Measurements from ENCODE around the gene TSPAN9.

Gene TSPAN9

DNA sequence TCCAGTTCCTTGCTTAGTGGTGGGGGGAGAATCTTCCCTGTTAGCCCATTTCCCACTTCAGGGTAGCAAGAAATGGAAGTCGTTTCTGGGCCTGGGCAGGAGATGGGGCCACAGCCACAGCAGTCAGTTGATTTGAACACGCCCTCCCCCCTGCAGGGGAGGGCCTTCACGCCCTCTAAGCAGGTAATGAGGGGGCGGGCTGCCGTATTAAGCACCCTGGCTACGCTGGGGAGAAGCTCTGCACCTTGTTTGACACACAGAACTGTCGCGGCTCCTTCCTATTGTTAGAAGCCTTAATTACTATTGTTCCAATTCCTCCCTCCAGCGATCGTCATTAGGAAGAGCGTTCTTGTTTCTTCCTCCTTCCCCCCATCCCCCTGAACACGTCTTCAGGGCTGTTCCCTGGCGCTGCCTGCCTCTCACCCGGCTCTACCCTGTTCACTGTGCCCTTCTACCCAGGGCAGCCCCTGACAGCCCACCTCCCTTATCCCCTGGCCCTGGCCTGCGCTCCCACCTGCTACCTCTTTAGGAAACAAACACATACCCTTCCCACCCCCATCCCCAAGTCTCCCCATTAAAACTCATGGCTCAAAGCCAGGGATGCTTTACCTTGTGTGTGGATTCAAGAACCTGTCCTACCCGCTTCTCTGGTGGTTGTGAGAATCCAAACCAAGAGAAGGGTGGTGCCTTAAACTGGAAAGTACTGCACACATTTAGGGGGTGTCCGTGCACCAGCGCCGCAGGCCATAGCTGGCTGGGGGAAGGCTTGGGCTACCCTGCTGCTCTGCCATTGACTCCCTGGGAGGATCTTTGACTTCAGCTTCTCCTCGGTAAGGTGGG is 137.6 kb downstream of the TSPAN9 start:
- DNase-seq, result no peak

DNA sequence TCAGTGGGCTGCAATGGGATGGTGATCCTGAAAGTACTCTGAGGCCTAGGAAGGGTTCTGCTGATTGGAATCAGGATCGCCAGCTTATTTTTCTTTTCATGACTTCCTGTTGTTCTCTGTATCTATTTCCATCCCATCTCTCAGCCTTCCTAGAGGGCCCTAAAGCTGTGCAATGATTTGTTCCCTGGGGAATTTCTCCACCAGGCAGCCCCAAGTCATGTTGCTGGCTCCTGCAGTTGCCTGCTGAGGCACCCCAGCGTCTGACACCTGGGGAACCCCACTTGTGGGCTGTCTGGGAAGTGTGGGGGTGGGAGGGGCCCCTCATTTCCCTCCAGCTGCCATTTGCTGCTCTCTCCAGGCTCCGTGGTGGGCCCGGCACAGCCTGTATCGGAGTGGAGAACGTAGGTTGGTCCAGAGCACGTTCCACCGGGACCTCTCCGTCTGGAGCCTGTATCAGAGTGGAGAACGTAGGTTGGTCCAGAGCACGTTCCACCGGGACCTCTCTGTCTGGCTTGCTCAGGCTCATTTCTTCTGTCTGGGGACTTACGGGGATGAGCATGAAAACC is 138.3 kb downstream of the TSPAN9 start:
- DNase-seq, result no peak

DNA sequence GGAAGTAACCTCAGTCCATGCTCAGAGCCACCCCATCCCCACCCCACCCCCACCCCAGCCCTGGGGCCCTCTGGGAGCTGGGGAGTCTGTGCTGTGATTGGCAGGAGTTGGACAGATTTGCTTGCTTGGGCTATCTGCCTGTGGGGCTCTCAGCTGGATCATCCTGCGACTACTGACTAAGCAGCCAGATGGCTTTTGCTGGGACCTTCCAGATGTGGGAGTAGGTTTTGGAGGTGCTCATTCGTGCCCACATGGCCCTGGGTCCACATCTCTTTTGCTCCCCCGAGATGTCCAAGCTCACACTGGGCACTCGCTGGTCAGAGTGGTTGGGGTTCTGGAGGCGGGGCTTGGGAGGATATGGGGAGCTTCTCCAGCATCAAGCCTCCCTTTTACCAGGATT is 138.9 kb downstream of the TSPAN9 start:
- no peak for DNase-seq

DNA sequence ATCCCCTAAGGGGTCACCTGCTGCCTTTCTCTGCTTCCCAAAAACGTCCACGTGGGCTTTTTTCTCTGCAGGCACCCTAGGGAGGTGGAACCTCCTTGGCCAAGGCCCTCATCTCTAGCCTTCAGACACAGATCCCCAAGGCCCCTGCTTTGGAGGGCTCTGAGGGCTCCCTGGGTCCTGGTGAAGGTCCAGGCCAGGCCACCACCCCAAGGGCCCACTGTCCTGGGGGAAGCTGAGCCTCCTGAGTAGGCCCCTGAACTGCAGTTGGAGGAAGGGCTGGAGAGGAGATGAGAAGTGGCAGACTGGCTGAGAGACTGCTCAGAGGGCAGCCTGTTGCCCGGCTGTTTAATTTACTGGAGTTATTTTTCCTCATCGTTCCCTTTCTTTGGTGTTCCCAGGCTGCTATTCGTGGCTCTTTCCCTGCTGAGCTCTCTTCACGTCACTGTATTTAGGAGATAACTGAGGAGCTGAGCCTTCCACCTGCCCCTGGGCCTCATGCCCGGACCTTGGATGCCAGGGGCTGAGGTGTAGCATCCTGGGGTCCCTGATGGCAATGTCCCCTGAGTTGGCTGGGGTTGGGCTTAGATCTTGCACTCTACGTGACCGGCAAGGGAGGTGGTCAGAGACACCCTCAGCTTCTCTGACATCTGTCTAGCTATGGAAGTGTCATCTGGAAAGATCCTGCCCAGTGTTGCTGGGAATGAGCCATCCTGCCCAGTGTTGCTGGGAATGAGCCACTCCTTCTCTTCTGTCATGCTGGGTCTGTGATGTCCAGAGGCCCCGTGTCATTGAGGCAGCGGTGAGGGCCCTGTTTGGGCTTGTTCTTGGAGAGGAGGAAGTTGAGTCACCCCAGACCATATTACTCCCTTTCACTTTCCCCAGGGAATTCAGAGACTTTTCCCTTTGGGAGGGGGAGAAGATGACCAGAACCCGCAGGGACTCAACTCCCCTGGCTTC is 139.8 kb downstream of the TSPAN9 start:
- DNase-seq, result no peak

DNA sequence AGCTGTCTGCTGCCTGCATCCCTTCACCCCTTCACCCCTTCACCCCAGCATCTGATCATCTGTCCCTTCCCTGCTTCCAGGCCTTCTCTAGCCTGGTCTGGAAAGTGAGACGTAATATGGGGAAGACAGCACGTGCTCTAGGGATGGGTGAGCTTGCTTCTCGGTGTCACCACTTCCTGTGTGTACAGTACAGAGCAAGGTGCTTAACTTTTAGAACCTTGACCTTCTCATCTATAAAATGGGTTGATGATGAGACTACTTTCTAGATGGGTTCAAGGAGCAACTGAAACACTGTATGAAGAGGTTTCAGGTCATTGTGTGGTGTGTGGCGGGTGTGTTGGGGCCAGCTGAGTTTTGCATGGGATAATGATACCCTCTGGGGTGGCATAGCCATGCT is 140.5 kb downstream of the TSPAN9 start:
- no peak for DNase-seq

DNA sequence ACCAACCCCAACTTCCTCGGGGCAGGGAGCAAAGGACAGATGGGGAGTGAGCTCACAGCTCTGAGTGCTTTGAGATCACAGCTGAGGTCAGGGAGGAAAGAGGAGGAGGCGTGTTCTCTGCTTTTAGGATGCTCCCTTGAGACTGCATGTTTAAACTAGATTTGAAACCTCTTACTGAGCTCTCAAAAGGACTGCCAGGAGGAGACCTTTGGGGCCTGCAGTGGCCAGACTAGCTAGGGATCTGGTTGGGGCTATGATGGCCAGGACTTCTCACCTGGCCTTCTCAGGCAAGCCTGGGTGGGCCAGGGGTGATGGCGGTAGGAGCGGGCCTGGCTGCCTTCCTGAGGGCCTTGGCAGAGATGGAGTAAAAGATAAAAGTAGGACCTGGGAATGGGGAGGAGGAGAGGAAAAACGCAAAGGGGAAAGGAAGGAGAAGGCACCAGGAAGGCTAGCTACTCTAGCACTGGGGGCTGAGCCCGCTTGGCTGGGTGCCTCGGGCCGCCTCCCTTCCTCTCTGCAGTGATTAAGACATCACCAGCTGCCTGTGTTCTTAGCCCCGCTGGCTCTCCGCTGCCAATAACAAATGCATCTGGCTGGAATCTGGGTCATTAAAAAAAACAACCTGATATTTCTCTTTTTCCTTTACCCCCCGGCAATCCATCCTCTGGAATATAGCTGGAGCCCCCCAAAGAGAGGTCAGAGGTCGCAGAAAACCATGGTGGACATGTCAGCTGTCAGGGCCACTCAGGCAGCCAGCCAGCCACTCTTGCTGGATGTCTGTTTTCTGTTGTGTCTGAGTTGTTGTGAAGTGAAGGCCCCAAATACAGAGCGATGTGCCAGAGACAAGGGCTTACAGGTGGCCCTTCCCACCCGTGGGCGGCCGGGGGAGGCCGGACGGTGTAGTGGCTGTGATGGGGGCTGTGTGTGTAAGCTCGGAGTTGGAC is 141.3 kb downstream of the TSPAN9 start:
- no peak for DNase-seq

DNA sequence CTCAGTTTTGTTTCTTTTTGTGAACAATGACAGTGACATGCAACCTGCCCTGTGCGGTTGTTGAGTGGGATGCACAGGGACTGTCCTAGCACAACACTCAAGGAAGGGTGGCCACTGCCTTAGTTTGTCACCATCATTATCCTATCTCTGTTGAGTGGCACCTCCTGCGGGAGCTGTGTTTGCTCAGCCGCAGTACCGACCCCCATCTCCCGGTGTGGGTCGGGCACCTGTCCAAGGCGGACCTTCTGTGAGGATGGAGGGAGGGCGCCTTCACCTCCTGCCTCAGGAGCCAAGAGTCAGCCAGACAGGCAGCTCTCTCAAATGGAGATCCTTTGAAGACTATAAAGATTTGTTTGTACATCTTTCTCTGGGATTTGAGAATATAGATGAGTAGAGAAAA is 142.1 kb downstream of the TSPAN9 start:
- no peak for DNase-seq

DNA sequence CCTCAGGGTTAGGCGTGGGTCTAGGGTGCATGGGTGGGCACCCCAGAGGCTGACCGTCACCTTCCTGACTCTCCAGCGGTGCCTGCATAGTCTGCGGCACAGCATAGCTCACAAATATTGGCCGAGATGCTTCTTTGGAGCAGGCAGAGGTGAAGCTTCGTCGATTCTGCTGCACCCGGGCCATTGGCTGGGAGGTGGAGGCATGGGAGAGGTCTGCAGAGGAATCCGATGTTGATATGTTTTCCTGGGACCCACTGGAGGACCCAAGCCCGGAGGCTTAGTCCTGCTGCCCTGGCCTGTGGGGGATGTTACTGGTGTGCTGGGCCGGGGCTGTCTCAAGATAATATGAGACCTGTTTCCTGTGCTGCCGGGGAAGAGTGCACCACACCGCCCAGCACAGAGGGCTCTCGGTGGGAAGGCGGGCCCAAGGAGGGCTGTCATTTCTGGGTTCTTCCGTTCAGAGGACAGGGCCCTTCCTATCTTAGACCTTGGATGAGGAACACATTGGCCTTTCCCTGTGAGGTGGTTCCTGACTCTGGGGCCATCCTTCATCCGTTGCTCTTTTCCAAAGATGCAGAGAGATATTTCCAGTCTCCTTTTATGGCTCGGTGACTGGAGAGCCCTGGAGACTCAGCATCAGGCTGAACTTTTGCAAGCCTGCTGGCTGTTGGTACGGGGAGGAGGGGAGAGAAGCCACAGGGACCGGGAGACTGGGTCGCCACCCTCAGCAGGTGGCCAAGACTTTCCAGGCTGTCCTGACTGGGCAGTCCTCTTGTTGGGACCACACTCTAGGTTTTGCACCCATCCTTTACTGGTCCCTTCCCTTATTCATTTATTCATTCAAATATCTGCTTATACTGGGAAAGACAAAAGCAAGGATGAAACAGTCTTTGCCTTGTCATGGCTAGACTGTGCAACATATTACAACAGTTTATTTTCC is 143.5 kb downstream of the TSPAN9 start:
- DNase-seq, result no peak

DNA sequence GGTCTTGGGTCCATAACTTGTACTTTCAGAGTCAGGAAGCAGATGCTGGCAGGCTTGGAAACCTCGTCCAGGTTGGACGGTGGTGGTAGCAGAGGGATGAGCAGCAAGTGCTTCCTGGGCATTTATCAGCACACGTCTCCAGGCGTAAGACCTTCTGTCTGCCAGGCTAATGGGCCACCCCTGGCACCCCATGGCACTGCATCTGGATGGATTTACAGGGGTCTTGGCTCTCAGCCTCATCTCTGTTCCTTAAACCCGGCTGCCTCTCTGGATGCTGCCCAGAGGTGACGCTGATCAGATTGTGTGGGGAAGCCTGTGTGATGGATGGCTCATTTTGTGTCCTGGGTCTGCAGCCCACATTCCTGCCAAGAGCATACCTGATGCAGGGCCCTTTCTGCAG is 145.1 kb downstream of the TSPAN9 start:
- no peak for DNase-seq

DNA sequence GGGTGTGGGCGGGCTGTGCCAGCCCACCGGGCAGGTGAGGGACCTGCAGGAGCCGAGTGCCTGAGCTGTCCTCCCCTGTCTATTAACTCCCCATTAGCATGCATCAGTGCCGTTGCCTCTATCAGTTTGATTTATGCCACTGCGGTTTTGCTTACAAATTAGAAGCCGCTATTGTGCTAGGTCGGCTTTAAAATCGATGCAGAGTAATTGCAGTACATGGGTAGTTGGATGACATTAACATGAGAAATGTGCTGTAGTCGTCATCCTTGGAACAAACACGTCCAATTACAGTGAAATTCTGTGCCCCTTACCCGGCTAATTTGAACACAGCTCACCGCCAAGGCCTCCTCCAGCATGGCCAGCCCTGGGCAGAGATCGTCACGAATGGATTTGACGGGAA is 145.8 kb downstream of the TSPAN9 start:
- DNase-seq, result no peak

DNA sequence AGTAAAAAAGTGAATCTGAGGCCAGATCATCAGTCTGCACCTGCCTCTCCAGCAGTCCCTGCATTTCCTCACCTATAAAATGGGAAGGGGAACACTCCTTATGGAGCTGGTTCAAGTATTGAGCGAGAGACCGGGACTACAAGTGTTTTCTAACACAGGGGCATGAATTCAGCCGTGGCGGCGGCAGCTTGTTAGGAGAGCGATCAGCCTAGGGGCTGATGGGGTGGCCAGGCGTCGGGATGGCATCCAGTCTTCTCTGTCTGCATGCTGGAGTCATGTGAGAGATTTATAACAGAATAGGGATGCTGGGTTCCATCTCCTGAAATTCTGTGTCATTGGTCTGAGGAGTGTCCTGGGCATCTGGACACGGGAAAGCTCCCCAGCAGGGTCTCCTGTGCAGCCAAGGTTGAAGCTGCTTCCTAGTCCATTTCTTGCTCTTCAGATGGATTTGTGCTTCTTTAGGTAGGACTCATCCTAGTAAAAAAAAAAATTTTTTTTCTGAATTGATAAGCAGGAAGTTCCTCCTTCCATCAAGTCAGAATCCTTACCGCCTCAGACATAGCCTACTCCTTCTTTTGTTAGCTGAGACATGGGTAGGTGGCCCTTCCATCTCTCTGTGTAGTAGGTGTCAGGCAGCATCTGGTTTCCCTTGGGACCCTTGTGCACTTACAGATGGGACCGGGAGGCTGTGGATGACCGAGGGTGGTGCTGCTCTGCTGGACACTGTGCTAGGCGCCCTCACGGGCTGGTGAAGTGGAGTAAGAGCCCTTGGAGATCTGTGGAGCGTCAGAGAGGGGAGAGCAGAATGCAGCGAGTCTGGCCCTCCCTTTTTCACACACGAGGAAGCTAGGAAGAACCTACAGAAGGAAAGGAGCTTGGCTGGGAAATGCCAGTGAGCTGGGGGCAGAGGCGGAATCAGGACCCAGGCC is 146.7 kb downstream of the TSPAN9 start:
- DNase-seq, result no peak

DNA sequence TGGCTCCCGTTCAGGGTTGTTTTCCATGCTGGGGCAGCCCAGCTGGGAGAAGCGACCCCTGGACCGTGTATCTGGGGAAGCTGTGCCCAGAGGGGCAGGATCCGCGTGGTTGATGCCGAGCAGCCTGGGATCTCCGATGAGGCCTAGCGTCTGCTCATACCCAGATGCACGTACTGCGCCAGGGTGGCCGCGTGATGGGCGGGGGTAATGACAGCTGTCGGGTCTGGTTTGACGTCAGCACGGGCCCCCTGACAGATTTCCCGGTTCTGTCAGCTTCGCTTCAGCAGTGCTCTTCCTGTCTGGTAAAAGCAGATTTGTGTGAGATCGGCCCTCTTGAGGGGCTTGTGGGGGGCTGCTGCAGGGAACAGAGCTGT is 147.3 kb downstream of the TSPAN9 start:
- no peak for DNase-seq

DNA sequence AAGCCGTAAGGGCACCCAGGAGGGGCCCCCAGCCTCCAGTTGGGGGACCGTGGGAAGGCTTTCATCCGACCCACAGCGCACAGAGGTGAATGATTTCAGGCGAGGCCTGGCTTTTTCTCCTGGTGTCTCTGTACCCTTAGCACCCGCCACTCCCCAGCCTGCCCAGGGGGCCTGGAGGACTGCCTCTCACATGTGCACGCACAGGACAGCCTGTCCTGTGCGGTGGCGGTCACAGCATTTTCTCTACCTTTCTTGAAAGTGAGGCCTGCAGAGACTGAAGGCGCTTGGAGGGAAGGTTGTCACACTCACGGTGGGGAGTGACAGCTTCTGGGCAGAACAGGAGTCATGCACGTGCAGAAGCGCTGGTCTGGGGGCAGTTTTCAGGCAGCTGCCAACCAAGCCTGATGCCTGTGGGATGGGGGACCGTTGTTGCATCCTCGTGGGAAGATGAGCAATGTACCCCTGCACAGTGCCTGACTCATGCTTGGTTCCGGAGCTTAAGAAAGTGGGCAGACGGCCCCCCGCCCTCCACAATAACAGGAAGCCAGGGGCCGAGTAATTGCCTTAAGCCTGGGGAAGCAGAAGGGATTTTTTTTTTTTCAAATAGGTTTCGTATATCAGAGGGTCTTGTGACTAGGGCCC is 148.1 kb downstream of the TSPAN9 start:
- no peak for DNase-seq

DNA sequence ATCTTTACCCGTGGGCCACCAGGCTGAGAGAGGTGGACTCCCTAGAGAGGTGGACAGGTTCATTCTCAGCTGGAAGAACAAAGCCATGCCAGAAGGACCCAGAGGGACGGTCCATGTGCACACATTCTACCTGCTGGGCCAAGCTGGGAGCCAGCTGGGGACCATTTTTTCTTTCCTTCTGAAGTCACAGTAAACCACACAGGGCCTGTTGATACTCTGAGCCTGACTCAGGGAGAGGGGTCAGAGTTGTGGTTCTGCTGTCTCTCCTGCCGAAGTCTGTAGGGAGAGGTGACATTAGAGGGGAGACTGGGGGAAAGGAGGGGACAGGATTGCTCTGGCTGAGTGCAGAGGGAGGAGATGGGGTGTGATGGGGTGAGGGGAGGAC is 148.6 kb downstream of the TSPAN9 start:
- DNase-seq, result no peak

DNA sequence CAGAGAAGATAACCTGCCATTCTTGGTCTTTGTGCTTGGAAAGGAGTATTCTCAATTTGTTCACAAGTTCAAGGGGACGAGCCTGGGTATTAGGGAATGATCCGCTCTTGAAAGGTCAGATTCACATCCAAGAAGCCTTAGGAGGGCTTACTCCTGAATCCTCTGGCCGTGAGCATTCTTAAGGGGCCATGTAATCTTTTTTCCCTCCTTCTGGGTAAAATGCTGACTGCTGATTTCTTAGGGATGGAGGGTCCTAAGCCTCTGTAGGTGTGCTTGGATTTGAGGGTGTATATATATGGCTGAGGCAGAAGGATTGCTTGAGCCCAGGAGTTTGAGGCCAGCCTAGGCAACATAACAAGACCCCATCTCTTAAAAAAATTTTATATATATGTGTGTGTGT is 149.1 kb downstream of the TSPAN9 start:
- DNase-seq, result no peak

DNA sequence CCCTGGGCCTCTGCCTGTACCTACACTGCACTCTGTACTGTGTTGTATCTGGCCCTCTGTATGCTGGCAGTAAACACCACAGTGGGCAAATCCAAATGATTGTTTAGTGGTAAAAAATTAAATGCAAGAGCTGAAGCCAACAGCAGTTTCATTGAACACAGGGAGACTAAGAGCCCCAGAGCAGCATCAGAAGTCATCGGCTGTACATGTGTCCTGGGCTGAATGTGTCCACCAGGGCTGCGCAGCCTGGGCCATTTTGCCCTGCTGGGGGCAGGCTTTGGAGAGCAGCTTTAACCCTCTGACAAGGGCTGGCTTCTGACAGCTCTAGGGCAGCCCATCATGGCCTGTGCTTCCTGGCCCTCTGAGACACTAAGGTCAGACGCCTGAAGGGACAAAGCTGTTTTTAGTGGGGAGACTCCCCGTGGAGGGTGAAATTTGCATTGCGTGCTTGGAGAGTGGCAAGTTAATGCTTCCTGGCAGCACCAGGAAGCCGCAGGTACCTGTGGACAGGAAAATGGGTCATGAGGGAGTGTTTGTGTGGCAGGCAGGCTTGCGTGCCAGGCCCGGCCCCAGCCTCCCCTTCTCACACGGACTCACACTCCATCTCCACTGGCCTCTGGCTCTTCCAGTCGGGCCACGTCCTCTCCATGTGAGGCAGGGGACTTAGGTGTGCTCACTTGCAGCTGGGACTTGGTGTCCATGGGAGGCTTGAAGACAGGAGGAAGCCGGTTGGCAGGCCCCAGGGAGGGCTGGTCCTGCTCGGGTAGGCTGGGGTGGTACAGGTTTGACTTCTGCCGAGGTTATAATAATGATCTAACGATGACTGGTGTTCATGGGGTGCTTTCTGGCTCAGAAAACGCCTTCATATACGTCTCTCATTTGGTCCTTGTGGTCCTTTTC is 150.1 kb downstream of the TSPAN9 start:
- no peak for DNase-seq

DNA sequence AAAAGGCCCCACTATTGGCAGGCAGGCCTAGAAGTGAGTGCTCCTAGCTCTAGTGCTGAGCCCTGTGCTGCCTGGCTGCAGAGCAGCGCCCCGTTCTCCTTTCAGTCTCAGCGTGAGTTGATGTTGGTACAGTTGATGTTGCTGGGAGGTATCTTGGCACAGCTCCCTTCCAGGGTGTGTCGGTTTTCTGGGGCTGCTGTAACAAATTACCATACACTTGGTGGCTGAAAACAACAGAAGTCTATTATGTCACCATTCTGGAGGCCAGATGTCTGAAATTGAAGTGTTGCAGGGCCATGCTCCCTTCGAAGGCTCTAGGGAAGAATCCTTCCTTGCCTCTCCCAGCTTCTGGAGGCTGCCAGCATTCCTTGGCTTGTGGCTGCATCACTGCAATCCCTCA is 151.4 kb downstream of the TSPAN9 start:
- no peak for DNase-seq

DNA sequence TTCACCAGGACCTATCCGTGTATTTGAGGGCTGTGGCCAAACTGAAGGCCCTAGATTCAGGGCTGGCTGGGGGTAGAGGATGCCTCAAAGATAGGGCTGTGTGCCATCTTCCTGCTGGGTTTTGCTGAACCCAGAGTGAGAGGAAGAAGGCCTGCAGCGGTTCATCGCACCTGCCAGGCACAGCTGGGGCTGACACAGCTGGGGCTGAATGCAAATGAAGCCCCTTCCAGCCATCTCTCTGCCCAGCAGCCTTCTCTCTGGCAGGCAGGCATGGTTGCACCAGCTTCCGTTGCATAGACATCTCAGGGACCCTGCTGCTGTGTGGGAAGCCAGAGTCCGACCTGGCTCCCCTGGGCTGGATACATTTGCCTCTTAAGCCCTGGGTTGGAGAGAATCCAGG is 152.4 kb downstream of the TSPAN9 start:
- DNase-seq, result no peak
